Measurements from ENCODE around the gene PEX11G. TPM values are rescaled to one million over a fixed set of nuclear protein-coding genes. Genes with fewer than 3 reads are reported as not detected.
A peak's percentile ranks its signal among the peaks of the same experiment; 100 is the strongest.

PEX11G gene
- total and polyA plus RNA-seq, 8 donors: 1.5 to 6.8 (median 2.5) TPM

DNA sequence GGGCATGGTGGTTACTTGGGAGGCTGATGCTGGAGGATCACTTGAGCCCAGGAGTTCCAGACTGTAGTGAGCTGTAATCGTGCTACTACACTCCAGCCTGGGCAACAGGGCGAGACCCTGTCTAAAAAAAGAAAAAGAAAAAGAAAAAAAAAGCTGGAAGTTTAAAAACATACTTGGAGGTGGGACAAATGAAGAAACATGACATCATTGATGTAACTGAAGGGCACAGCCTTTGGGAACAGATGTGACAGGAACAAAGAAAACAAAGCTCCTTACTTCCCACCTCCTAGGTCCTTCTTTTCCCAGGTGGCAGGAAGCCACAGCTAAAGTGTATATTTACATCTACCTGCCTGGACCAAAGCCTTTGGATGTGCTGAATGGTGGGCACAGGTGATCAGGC is 1.9 kb downstream of the PEX11G start:
- Histone ChIP-seq H3K27ac (no peak overlapping the region), H3K4me3 (no peak overlapping the region), H3K36me3 (no peaks in the 10 kb centered on the region), H3K27me3 (no peaks in the 10 kb centered on the region), H3K9me3 (no peaks in the 10 kb centered on the region), H3K4me1 (peaks cover 0 to 8% (median 5%) of the 10 kb centered on the region in 3 donors)
- DNase-seq (no peak), FAIRE-seq (no peak), ATAC-seq (no peak)
- TF ChIP-seq, protein P1, sequence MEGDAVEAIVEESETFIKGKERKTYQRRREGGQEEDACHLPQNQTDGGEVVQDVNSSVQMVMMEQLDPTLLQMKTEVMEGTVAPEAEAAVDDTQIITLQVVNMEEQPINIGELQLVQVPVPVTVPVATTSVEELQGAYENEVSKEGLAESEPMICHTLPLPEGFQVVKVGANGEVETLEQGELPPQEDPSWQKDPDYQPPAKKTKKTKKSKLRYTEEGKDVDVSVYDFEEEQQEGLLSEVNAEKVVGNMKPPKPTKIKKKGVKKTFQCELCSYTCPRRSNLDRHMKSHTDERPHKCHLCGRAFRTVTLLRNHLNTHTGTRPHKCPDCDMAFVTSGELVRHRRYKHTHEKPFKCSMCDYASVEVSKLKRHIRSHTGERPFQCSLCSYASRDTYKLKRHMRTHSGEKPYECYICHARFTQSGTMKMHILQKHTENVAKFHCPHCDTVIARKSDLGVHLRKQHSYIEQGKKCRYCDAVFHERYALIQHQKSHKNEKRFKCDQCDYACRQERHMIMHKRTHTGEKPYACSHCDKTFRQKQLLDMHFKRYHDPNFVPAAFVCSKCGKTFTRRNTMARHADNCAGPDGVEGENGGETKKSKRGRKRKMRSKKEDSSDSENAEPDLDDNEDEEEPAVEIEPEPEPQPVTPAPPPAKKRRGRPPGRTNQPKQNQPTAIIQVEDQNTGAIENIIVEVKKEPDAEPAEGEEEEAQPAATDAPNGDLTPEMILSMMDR (IDR thresholded peaks at IDR 0.05): no peak
- 79 to 81% methylated on average over 2 of the region's 2 CpGs for WGBS, 2 donors
- intact Hi-C loops (cut with DNase I): no loop called here

GRCh38 chr19:7483720-7484201 is 5.1 kb downstream of the PEX11G start:
- no peaks in the 10 kb centered on the region for H3K36me3 ChIP-seq
- no peak for FAIRE-seq
- no peak for ATAC-seq
- H3K4me3 ChIP-seq: no peak overlapping the region
- no peaks in the 10 kb centered on the region for H3K27me3 ChIP-seq
- TF ChIP-seq, protein P1 (IDR thresholded peaks at IDR 0.05): no peak
- H3K4me1 ChIP-seq: no peaks in the 10 kb centered on the region
- intact Hi-C loops (cut with DNase I): no loop called here
- no peak overlapping the region for H3K27ac ChIP-seq
- WGBS, 2 donors: 87 to 89% methylated on average over 17 of the region's 17 CpGs
- DNase-seq: no peak
- H3K9me3 ChIP-seq: no peaks in the 10 kb centered on the region

DNA sequence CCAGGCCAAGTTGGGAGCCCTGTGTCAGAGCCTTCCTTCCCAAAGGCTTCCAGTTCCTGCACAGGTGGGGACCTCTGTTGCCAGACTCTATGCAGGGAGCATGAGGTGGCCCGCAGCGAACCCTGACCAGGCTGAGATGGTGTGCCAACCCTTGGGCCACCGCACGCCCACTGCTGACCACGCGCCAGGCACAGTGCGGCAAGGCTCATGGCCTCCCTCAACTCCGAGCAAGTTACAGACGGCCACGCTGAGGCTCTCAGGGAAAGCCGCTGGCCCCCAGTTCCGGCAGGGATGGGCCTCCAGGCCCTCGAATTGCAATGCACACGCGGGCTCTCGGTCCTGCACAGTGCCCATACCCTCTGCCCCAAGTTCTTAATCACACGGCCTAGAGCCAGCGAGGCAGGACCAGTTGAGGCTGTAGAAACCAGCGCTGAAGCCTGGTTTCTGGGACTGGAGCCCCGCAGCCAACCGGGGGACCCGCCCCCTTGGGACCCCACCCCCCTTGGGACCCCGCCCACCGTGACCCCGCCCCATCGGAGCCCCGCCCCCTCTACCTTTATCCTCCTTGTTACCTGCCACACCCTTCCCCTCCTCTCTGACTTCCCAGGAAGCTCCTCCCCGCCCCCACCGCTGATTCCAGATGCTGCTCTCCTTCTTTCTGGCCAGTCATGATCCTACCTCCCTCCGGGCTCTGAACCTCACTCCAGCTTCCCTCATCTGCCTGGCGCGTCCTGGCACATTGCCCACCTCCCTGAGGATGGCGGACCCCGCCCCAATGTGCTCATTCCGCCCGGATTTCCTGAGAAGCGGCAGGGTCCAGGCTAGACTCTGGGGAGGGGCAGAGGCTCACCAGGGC is 6.0 kb downstream of the PEX11G start:
- Histone ChIP-seq H3K4me3 (no peak overlapping the region), H3K4me1 (no peaks in the 10 kb centered on the region), H3K9me3 (no peaks in the 10 kb centered on the region), H3K27ac (no peak overlapping the region), H3K36me3 (no peaks in the 10 kb centered on the region), H3K27me3 (no peaks in the 10 kb centered on the region)
- DNase-seq: no peak
- TF ChIP-seq, protein P1 (IDR thresholded peaks at IDR 0.05): no peak
- intact Hi-C loops (cut with DNase I): no loop called here
- peak in 1 of 4 donors; percentile 3 for ATAC-seq
- no peak for FAIRE-seq
- 55 to 60% methylated on average over 35 to 37 of the region's 37 CpGs for WGBS, 2 donors

DNA sequence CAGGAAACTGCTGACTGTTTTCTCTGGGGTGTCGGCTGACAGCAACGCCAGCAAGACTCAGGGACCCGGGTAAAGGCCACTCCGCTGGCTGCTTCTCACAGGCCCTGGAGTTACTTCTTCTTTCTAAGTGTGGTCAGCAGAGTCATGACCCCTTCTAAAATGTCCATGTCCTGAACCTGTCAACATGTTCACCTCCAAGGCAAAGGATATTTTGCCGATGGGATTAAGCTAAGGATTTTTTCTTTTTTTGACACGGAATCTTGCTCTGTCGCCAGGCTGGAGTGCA is 7.9 kb downstream of the PEX11G start:
- peak overlapping the region in 1 of 4 donors; percentile 67 for H3K27ac ChIP-seq

More for the DNA sequence above, 7.9 kb downstream of the PEX11G start:
- H3K36me3 ChIP-seq: no peaks in the 10 kb centered on the region
- TF ChIP-seq, protein P1 (IDR thresholded peaks at IDR 0.05): no peak
- H3K4me3 ChIP-seq: no peak overlapping the region
- DNase-seq: no peak
- no peaks in the 10 kb centered on the region for H3K27me3 ChIP-seq
- H3K4me1 ChIP-seq: no peaks in the 10 kb centered on the region
- intact Hi-C loops (cut with DNase I): no loop called here
- ATAC-seq: peak in 2 of 4 donors; percentile 50 to 69
- WGBS, 2 donors: 87 to 93% methylated on average over 7 of the region's 7 CpGs
- no peaks in the 10 kb centered on the region for H3K9me3 ChIP-seq
- no peak for FAIRE-seq

Measured in pancreas (tissue), 10 donors.